ENCODE measurements around the gene BHLHE23.

- TF ChIP-seq POLR2AphosphoS5 (IDR thresholded peaks at IDR 0.05) (no peak), CTCF (IDR thresholded peaks at IDR 0.05) (no peak), POLR2A (IDR thresholded peaks at IDR 0.05) (no peak)
Measured at GRCh38 chr20:62963614-62964397, 43.0 kb downstream of the BHLHE23 start.

Measured in suprapubic skin (tissue), 4 donors.